ENCODE data around the gene CACNA1B.

DNA sequence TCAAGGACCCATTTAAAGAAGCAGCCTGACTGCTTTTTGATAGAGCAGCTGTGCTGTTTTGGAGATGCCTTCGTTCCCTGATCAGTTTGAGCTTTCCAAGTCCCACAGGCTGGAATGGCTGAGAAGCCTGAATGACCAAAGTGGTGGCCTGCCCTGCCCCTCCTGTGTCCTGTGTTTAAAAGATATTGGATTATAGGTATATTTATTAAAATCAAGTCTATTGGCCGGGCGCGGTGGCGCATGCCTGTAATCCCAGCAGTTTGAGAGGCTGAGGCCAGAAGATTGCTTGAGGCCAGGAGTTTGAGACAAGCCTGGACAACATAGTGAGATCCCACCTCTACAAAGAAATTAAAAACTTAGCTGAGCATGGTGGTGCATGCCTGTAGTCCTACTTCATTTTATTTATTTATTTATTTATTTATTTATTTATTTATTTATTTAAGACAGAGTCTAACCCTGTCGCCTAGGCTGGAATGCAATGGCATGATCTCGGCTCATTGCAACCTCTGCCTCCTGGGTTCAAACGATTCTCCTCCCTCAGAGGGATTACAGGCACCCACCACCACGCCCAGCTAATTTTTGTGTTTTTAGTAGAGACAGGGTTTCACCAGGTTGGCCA lies 87.7 kb downstream of the CACNA1B start:
- TF ChIP-seq RXRA (CRISPR knock-in tag; IDR thresholded peaks at IDR 0.05) (no peak), RAD21 (CRISPR knock-in tag; IDR thresholded peaks at IDR 0.05) (no peak), CEBPB (IDR thresholded peaks at IDR 0.05; ENCODE audit: borderline replicate concordance, low read depth, low read length) (no peak), RARA (CRISPR knock-in tag; IDR thresholded peaks at IDR 0.05) (no peak), SMARCE1 (IDR thresholded peaks at IDR 0.05; ENCODE audit: borderline replicate concordance) (no peak), ZNF891 (CRISPR knock-in tag; IDR thresholded peaks at IDR 0.05) (no peak), POLR2AphosphoS5 (IDR thresholded peaks at IDR 0.05; ENCODE audit: low read depth, low read length) (no peak), SMAD3 (CRISPR knock-in tag; IDR thresholded peaks at IDR 0.05) (no peak), TBL1XR1 (IDR thresholded peaks at IDR 0.05; ENCODE audit: borderline replicate concordance, low read length, partially characterized antibody) (no peak)
- TF ChIP-seq, protein P1, sequence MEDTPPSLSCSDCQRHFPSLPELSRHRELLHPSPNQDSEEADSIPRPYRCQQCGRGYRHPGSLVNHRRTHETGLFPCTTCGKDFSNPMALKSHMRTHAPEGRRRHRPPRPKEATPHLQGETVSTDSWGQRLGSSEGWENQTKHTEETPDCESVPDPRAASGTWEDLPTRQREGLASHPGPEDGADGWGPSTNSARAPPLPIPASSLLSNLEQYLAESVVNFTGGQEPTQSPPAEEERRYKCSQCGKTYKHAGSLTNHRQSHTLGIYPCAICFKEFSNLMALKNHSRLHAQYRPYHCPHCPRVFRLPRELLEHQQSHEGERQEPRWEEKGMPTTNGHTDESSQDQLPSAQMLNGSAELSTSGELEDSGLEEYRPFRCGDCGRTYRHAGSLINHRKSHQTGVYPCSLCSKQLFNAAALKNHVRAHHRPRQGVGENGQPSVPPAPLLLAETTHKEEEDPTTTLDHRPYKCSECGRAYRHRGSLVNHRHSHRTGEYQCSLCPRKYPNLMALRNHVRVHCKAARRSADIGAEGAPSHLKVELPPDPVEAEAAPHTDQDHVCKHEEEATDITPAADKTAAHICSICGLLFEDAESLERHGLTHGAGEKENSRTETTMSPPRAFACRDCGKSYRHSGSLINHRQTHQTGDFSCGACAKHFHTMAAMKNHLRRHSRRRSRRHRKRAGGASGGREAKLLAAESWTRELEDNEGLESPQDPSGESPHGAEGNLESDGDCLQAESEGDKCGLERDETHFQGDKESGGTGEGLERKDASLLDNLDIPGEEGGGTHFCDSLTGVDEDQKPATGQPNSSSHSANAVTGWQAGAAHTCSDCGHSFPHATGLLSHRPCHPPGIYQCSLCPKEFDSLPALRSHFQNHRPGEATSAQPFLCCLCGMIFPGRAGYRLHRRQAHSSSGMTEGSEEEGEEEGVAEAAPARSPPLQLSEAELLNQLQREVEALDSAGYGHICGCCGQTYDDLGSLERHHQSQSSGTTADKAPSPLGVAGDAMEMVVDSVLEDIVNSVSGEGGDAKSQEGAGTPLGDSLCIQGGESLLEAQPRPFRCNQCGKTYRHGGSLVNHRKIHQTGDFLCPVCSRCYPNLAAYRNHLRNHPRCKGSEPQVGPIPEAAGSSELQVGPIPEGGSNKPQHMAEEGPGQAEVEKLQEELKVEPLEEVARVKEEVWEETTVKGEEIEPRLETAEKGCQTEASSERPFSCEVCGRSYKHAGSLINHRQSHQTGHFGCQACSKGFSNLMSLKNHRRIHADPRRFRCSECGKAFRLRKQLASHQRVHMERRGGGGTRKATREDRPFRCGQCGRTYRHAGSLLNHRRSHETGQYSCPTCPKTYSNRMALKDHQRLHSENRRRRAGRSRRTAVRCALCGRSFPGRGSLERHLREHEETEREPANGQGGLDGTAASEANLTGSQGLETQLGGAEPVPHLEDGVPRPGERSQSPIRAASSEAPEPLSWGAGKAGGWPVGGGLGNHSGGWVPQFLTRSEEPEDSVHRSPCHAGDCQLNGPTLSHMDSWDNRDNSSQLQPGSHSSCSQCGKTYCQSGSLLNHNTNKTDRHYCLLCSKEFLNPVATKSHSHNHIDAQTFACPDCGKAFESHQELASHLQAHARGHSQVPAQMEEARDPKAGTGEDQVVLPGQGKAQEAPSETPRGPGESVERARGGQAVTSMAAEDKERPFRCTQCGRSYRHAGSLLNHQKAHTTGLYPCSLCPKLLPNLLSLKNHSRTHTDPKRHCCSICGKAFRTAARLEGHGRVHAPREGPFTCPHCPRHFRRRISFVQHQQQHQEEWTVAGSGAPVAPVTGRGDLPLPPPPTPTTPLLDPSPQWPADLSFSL (CRISPR knock-in tag; IDR thresholded peaks at IDR 0.05), result no peak

All from HepG2 (cell line).